NT2/D1 (cell line): ENCODE results near the gene AKT1.

Experiments used
- SUZ12 ChIP-seq: IDR thresholded peaks from 2 replicates; pipeline ENCODE4 v1.6.1; 2011; ENCODE audit not compliant: insufficient read length, insufficient read depth; ENCODE audit errors: extremely low read depth
- ZNF274 ChIP-seq: IDR thresholded peaks from 2 replicates; pipeline ENCODE4 v1.6.1; 2011; ENCODE audit warnings: mild to moderate bottlenecking, low read depth, low read length

DNA sequence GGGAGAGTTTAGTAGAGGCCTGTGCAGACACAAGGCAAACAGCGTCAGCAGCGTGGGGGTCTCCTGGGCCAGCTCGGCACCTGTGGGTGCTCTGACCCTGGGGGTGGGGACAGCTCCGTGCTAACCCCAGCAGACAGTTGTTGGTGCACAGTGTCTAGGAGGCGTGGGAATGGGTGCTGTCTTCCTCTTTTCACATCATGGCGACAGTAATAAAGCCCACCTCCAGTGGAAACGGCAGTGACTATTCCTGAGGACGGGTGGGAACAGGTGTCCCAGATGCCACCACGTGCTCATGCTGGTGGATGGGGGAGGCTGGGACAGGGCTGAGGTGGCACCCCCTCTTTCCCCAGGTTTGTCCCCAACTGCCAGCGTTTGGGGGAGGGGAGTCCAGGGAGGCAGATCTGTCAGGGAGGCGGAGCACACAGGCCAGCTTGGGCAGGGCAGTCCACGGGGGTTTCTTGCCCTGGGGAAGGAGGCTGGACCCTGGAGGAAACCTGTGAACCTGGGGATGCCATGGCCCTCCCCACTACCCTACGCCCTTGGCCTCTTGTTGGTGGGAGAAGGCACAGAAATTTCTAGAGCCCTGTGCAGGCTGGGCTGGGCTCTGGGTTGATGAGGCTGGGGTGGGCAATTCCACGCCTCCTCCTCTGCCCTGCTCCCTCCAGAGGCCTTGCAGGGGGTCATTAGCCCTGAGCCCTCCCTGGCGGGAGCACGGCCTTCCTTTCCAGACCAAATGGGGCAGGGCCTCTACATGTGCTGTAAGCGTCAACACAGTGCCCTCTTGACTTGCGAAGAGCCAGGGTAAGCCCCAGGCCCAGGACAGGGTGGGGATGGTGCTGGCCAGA is 9.2 kb upstream of the AKT1 start:
- TF ChIP-seq SUZ12: no peak
- TF ChIP-seq ZNF274: no peak
